Neural cell (in vitro differentiated cells): ENCODE results near the gene SYCE1L.

ENCODE experiments used
- CTCF ChIP-seq: fragments of 450-650 bp; IDR thresholded peaks from 2 replicates; pipeline ENCODE4 v1.5.1; 2014; ENCODE audit warnings: antibody characterized with exemption, mild to moderate bottlenecking, moderate library complexity; ENCODE audit not compliant: poor library complexity, severe bottlenecking
- EZH2 ChIP-seq: fragments of 200-600, 300-800 bp; shearing (Covaris generic), sonication (generic); IDR thresholded peaks from 2 replicates; pipeline ENCODE4 v1.6.1; 2014; ENCODE audit warnings: antibody characterized with exemption, low read length, borderline replicate concordance, mild to moderate bottlenecking; ENCODE audit not compliant: insufficient read depth, poor library complexity, severe bottlenecking
- POLR2AphosphoS5 ChIP-seq: IDR thresholded peaks from 2 replicates; pipeline ENCODE4 v1.6.1; 2012
- REST ChIP-seq: IDR thresholded peaks from 2 replicates; pipeline ENCODE4 v1.6.1; 2012; ENCODE audit warnings: borderline replicate concordance

- TF ChIP-seq REST (no peak), CTCF (no peak), POLR2AphosphoS5 (no peak), EZH2 (no peak)
Measured at GRCh38 chr16:77197747-77198146, 1.5 kb upstream of the SYCE1L start.
